ENCODE results near the gene ADORA2A.

Gene ADORA2A

GRCh38 chr22:24465566-24465965 lies 38.2 kb downstream of the ADORA2A start:
- no peak for TF ChIP-seq CTCF (IDR thresholded peaks at IDR 0.05; ENCODE audit: borderline replicate concordance, control extremely low read depth, extremely low read depth, insufficient read depth, missing control alignments)
- in situ Hi-C loops (cut with MboI; ENCODE audit: low sequenced_read_pairs, unreplicated experiment) = no loop called here
- no peak for DNase-seq (ENCODE audit: low spot score)

- DNase-seq (ENCODE audit: low spot score) = no peak
- no peak for TF ChIP-seq CTCF (IDR thresholded peaks at IDR 0.05; ENCODE audit: borderline replicate concordance, control extremely low read depth, extremely low read depth, insufficient read depth, missing control alignments)
- in situ Hi-C loops (cut with MboI; ENCODE audit: low sequenced_read_pairs, unreplicated experiment) = no loop called here
These were observed 38.6 kb downstream of the ADORA2A start for GRCh38 chr22:24465975-24466374.

- in situ Hi-C loops (cut with MboI; ENCODE audit: low sequenced_read_pairs, unreplicated experiment) = no loop called here
- TF ChIP-seq CTCF (IDR thresholded peaks at IDR 0.05; ENCODE audit: borderline replicate concordance, control extremely low read depth, extremely low read depth, insufficient read depth, missing control alignments) = no peak
- no peak for DNase-seq (ENCODE audit: low spot score)
These were observed 39.4 kb downstream of the ADORA2A start for GRCh38 chr22:24466716-24467328.

- DNase-seq (ENCODE audit: low spot score) = no peak
- no peak for TF ChIP-seq CTCF (IDR thresholded peaks at IDR 0.05; ENCODE audit: borderline replicate concordance, control extremely low read depth, extremely low read depth, insufficient read depth, missing control alignments)
- in situ Hi-C loops (cut with MboI; ENCODE audit: low sequenced_read_pairs, unreplicated experiment) = no loop called here
These were observed 39.9 kb downstream of the ADORA2A start for GRCh38 chr22:24467340-24467739.

GRCh38 chr22:24471570-24471969 lies 44.2 kb downstream of the ADORA2A start:
- TF ChIP-seq CTCF (IDR thresholded peaks at IDR 0.05; ENCODE audit: borderline replicate concordance, control extremely low read depth, extremely low read depth, insufficient read depth, missing control alignments) = no peak
- in situ Hi-C loops (cut with MboI; ENCODE audit: low sequenced_read_pairs, unreplicated experiment) = no loop called here
- no peak for DNase-seq (ENCODE audit: low spot score)

GRCh38 chr22:24473284-24473683 lies 45.9 kb downstream of the ADORA2A start:
- in situ Hi-C loops (cut with MboI; ENCODE audit: low sequenced_read_pairs, unreplicated experiment) = no loop called here

More at GRCh38 chr22:24473284-24473683, 45.9 kb downstream of the ADORA2A start:
- no peak for DNase-seq (ENCODE audit: low spot score)
- TF ChIP-seq CTCF (IDR thresholded peaks at IDR 0.05; ENCODE audit: borderline replicate concordance, control extremely low read depth, extremely low read depth, insufficient read depth, missing control alignments) = no peak
